ENCODE measurements around the gene DDX42.

DDX42 gene

GRCh38 chr17:63817736-63818385 is 43.9 kb downstream of the DDX42 start:
- H3F3A ChIP-seq (ENCODE audit: control insufficient read depth, insufficient read depth), result peaks cover 32% of the 10 kb centered on the region
- H3K36me3 ChIP-seq (ENCODE audit: control insufficient read depth, low read length), result peaks cover 99% of the 10 kb centered on the region
- H3K27me3 ChIP-seq (ENCODE audit: control insufficient read depth, low read length), result no peaks in the 10 kb centered on the region
- H3K4me2 ChIP-seq (ENCODE audit: low read length), result no peak overlapping the region
- H3K4me1 ChIP-seq (ENCODE audit: control insufficient read depth, low read length), result peaks cover 13% of the 10 kb centered on the region
- peaks cover 6% of the 10 kb centered on the region; the same call in 1 of the 2 replicates for H4K20me1 ChIP-seq (ENCODE audit: control insufficient read depth, insufficient read depth, low read depth, low read length)
- H3K9me3 ChIP-seq (ENCODE audit: control insufficient read depth, insufficient read depth, low read length), result no peaks in the 10 kb centered on the region
- TF ChIP-seq CTCF (IDR thresholded peaks at IDR 0.05; ENCODE audit: low read depth, low read length, poor library complexity, severe bottlenecking) (no peak), EZH2phosphoT487 (IDR thresholded peaks at IDR 0.05; ENCODE audit: borderline replicate concordance, low read length) (no peak)
- no peak overlapping the region for H3K4me3 ChIP-seq (ENCODE audit: low read length)
- no peaks in the 10 kb centered on the region for H3K9me2 ChIP-seq (replicated peaks; ENCODE audit: control insufficient read depth, low read length)
- no peak overlapping the region for H3K27ac ChIP-seq (ENCODE audit: low read depth, low read length)
- peaks cover 34% of the 10 kb centered on the region for H3K79me2 ChIP-seq (ENCODE audit: control insufficient read depth, low read length)

DNA sequence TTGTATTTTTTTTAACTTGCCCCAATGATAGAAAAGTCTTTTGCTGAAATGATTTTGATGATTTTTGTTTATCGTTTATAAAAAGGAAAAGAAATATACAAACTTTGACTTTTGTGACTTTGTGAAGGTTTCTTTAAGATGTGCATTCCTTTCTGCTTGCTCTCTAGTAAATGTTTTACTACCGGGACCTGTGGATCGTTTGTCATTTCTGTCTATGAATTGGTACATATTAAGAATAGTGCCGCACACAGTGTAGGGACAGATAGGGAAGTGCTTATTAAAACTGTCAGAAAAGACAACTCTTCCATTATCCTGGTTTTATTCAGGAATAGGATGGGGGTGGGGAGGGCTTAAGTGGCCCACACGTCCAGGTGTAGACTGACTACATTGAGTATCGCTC is 45.2 kb downstream of the DDX42 start:
- no peaks in the 10 kb centered on the region for H3K9me2 ChIP-seq (replicated peaks; ENCODE audit: control insufficient read depth, low read length)
- no peak for TF ChIP-seq CTCF (IDR thresholded peaks at IDR 0.05; ENCODE audit: low read depth, low read length, poor library complexity, severe bottlenecking)
- TF ChIP-seq EZH2phosphoT487 (IDR thresholded peaks at IDR 0.05; ENCODE audit: borderline replicate concordance, low read length), result no peak
- H3K4me1 ChIP-seq (ENCODE audit: control insufficient read depth, low read length), result peaks cover 13% of the 10 kb centered on the region
- peaks cover 6% of the 10 kb centered on the region; the same call in 1 of the 2 replicates for H4K20me1 ChIP-seq (ENCODE audit: control insufficient read depth, insufficient read depth, low read depth, low read length)
- no peak overlapping the region for H3K27ac ChIP-seq (ENCODE audit: low read depth, low read length)
- no peak overlapping the region for H3K4me3 ChIP-seq (ENCODE audit: low read length)
- no peaks in the 10 kb centered on the region for H3K27me3 ChIP-seq (ENCODE audit: control insufficient read depth, low read length)
- H3K79me2 ChIP-seq (ENCODE audit: control insufficient read depth, low read length), result peaks cover 34% of the 10 kb centered on the region
- peaks cover 97% of the 10 kb centered on the region for H3K36me3 ChIP-seq (ENCODE audit: control insufficient read depth, low read length)
- H3K9me3 ChIP-seq (ENCODE audit: control insufficient read depth, insufficient read depth, low read length), result no peaks in the 10 kb centered on the region
- H3K4me2 ChIP-seq (ENCODE audit: low read length), result no peak overlapping the region
- peaks cover 34% of the 10 kb centered on the region for H3F3A ChIP-seq (ENCODE audit: control insufficient read depth, insufficient read depth)

GRCh38 chr17:63819585-63820537 is 45.9 kb downstream of the DDX42 start:
- Histone ChIP-seq H3K4me2 (ENCODE audit: low read length) (no peak overlapping the region), H3F3A (ENCODE audit: control insufficient read depth, insufficient read depth) (peaks cover 34% of the 10 kb centered on the region), H3K9me3 (ENCODE audit: control insufficient read depth, insufficient read depth, low read length) (no peaks in the 10 kb centered on the region), H3K79me2 (ENCODE audit: control insufficient read depth, low read length) (peaks cover 40% of the 10 kb centered on the region), H3K9me2 (replicated peaks; ENCODE audit: control insufficient read depth, low read length) (no peaks in the 10 kb centered on the region), H4K20me1 (ENCODE audit: control insufficient read depth, insufficient read depth, low read depth, low read length) (peaks cover 6% of the 10 kb centered on the region; the same call in 1 of the 2 replicates), H3K4me1 (ENCODE audit: control insufficient read depth, low read length) (peaks cover 16% of the 10 kb centered on the region), H3K27ac (ENCODE audit: low read depth, low read length) (no peak overlapping the region), H3K36me3 (ENCODE audit: control insufficient read depth, low read length) (peaks cover 98% of the 10 kb centered on the region), H3K27me3 (ENCODE audit: control insufficient read depth, low read length) (no peaks in the 10 kb centered on the region), H3K4me3 (ENCODE audit: low read length) (no peak overlapping the region)
- no peak for TF ChIP-seq CTCF (IDR thresholded peaks at IDR 0.05; ENCODE audit: low read depth, low read length, poor library complexity, severe bottlenecking)
- TF ChIP-seq EZH2phosphoT487 (IDR thresholded peaks at IDR 0.05; ENCODE audit: borderline replicate concordance, low read length), result no peak

Data from DOHH2 (cell line).